Measurements from ENCODE around the gene ODAD3. TPM values are rescaled to one million over a fixed set of nuclear protein-coding genes. Genes with fewer than 3 reads are reported as not detected.
"Not testable (repeated sequence)": the region's sequence is repeated elsewhere in the genome, so short reads cannot be mapped to it uniquely, and the experiment has no call there.

Gene ODAD3
- total RNA-seq, 1 donor from 2014 or later: 0.66 TPM

GRCh38 chr19:11456659-11457058 lies 21.7 kb upstream of the ODAD3 start:
- no peak overlapping the region for H3K9ac ChIP-seq (ENCODE audit: low read length)
- TF ChIP-seq EZH2 (IDR thresholded peaks at IDR 0.05; ENCODE audit: insufficient read depth, low read length) (no peak), CTCF (IDR thresholded peaks at IDR 0.05; ENCODE audit: insufficient read depth, low read depth, low read length) (no peak)
- Mint-ChIP-seq H3K4me3 (ENCODE audit: unreplicated experiment) (no peak overlapping the region), H3K9me3 (ENCODE audit: unreplicated experiment) (peaks cover 3% of the 10 kb centered on the region), H3K27me3 (ENCODE audit: low read depth, unreplicated experiment) (peaks cover 15% of the 10 kb centered on the region), H3K36me3 (ENCODE audit: low read depth, unreplicated experiment) (no peaks in the 10 kb centered on the region), H3K27ac (ENCODE audit: unreplicated experiment) (no peak overlapping the region), H3K4me1 (ENCODE audit: low read depth, unreplicated experiment) (peaks cover 2% of the 10 kb centered on the region)
- H2AFZ ChIP-seq (ENCODE audit: low read depth, low read length): no peak overlapping the region
- H3K36me3 ChIP-seq (ENCODE audit: insufficient read depth, low read length): no peaks in the 10 kb centered on the region
- no peaks in the 10 kb centered on the region for H4K20me1 ChIP-seq (ENCODE audit: insufficient read depth, low read length)
- H3K4me3 ChIP-seq (ENCODE audit: insufficient read depth, low read depth, low read length): no peak overlapping the region
- H3K4me1 ChIP-seq (ENCODE audit: insufficient read depth, low read length): no peaks in the 10 kb centered on the region
- no peaks in the 10 kb centered on the region for H3K27me3 ChIP-seq (ENCODE audit: insufficient read depth, low read length)
- DNase-seq (ENCODE audit: low read depth) (no peak), FAIRE-seq (no peak)
- no peaks in the 10 kb centered on the region for H3K9me3 ChIP-seq (ENCODE audit: insufficient read depth, low read depth, low read length)
- no peak overlapping the region for H3K27ac ChIP-seq (ENCODE audit: low read depth, low read length)
- no peak overlapping the region for H3K4me2 ChIP-seq (ENCODE audit: low read length)
- no peaks in the 10 kb centered on the region for H3K79me2 ChIP-seq (ENCODE audit: insufficient read depth, low read length)

GRCh38 chr19:11455233-11455554 lies 20.3 kb upstream of the ODAD3 start:
- not testable (repeated sequence) for H3K4me3 ChIP-seq (ENCODE audit: insufficient read depth, low read depth, low read length); H2AFZ ChIP-seq (ENCODE audit: low read depth, low read length); H3K4me3 Mint-ChIP-seq (ENCODE audit: unreplicated experiment); H3K79me2 ChIP-seq (ENCODE audit: insufficient read depth, low read length); H3K36me3 ChIP-seq (ENCODE audit: insufficient read depth, low read length); H3K9me3 Mint-ChIP-seq (ENCODE audit: unreplicated experiment); H3K27ac Mint-ChIP-seq (ENCODE audit: unreplicated experiment); H3K36me3 Mint-ChIP-seq (ENCODE audit: low read depth, unreplicated experiment); H3K4me1 ChIP-seq (ENCODE audit: insufficient read depth, low read length); H3K27me3 Mint-ChIP-seq (ENCODE audit: low read depth, unreplicated experiment); DNase-seq (ENCODE audit: low read depth); H3K27me3 ChIP-seq (ENCODE audit: insufficient read depth, low read length); H4K20me1 ChIP-seq (ENCODE audit: insufficient read depth, low read length); H3K27ac ChIP-seq (ENCODE audit: low read depth, low read length); H3K4me2 ChIP-seq (ENCODE audit: low read length); H3K9me3 ChIP-seq (ENCODE audit: insufficient read depth, low read depth, low read length); FAIRE-seq; H3K4me1 Mint-ChIP-seq (ENCODE audit: low read depth, unreplicated experiment); H3K9ac ChIP-seq (ENCODE audit: low read length)

- TF ChIP-seq CTCF (IDR thresholded peaks at IDR 0.05; ENCODE audit: insufficient read depth, low read depth, low read length) (no peak), EZH2 (IDR thresholded peaks at IDR 0.05; ENCODE audit: insufficient read depth, low read length) (no peak)
Observed at GRCh38 chr19:11453468-11454341, 18.8 kb upstream of the ODAD3 start.

More at GRCh38 chr19:11453468-11454341, 18.8 kb upstream of the ODAD3 start:
- Histone ChIP-seq H3K79me2 (ENCODE audit: insufficient read depth, low read length) (no peaks in the 10 kb centered on the region), H3K9ac (ENCODE audit: low read length) (no peak overlapping the region), H3K4me1 (ENCODE audit: insufficient read depth, low read length) (no peaks in the 10 kb centered on the region), H4K20me1 (ENCODE audit: insufficient read depth, low read length) (no peaks in the 10 kb centered on the region), H3K36me3 (ENCODE audit: insufficient read depth, low read length) (no peaks in the 10 kb centered on the region), H3K27me3 (ENCODE audit: insufficient read depth, low read length) (no peaks in the 10 kb centered on the region), H3K4me3 (ENCODE audit: insufficient read depth, low read depth, low read length) (no peak overlapping the region), H3K27ac (ENCODE audit: low read depth, low read length) (no peak overlapping the region), H3K4me2 (ENCODE audit: low read length) (no peak overlapping the region), H2AFZ (ENCODE audit: low read depth, low read length) (no peak overlapping the region), H3K9me3 (ENCODE audit: insufficient read depth, low read depth, low read length) (no peaks in the 10 kb centered on the region)
- H3K27ac Mint-ChIP-seq (ENCODE audit: unreplicated experiment): no peak overlapping the region
- H3K9me3 Mint-ChIP-seq (ENCODE audit: unreplicated experiment): peaks cover 1% of the 10 kb centered on the region
- H3K36me3 Mint-ChIP-seq (ENCODE audit: low read depth, unreplicated experiment): no peaks in the 10 kb centered on the region
- no peak overlapping the region for H3K4me3 Mint-ChIP-seq (ENCODE audit: unreplicated experiment)
- peaks cover 2% of the 10 kb centered on the region for H3K4me1 Mint-ChIP-seq (ENCODE audit: low read depth, unreplicated experiment)
- FAIRE-seq: no peak
- no peak for DNase-seq (ENCODE audit: low read depth)
- peaks cover 2% of the 10 kb centered on the region for H3K27me3 Mint-ChIP-seq (ENCODE audit: low read depth, unreplicated experiment)
